Measurements from ENCODE around the gene GRM8.

GRCh38 chr7:126557271-126557670, 695.5 kb downstream of the GRM8 start:
- TF ChIP-seq TARDBP (IDR thresholded peaks at IDR 0.05), result no peak
- no peak for TF ChIP-seq FOXK2 (IDR thresholded peaks at IDR 0.05)
- no peak for TF ChIP-seq HDGF (IDR thresholded peaks at IDR 0.05; ENCODE audit: borderline replicate concordance)
- TF ChIP-seq SUZ12 (IDR thresholded peaks at IDR 0.05), result no peak
- TF ChIP-seq CTBP1 (IDR thresholded peaks at IDR 0.05; ENCODE audit: borderline replicate concordance), result no peak
- TF ChIP-seq BHLHE40 (IDR thresholded peaks at IDR 0.05; ENCODE audit: borderline replicate concordance), result no peak
- TF ChIP-seq PKNOX1 (IDR thresholded peaks at IDR 0.05), result no peak
- TF ChIP-seq FOXM1 (IDR thresholded peaks at IDR 0.05; ENCODE audit: borderline replicate concordance), result no peak
- TF ChIP-seq ELF4 (IDR thresholded peaks at IDR 0.05), result no peak

Measured in HEK293T (cell line).